Kidney tubule cell (primary cell): ENCODE data around the gene PGAP2.
"Not testable (repeated sequence)": the region's sequence is repeated elsewhere in the genome, so short reads cannot be mapped to it uniquely, and the experiment has no call there.

Experiments
- DNase-seq: peaks from one replicate; pipeline ENCODE4 v3.0.0-alpha.2; 2018; ENCODE audit warnings: low spot score

The PGAP2 gene

GRCh38 chr11:3807909-3808860 lies at the start of gene PGAP2:
Gene PGAP2 (plus strand): TSS chr11:3808560. CDS start chr11:3811260, 2,700 bp downstream.
- DNase-seq: peak; percentile 78

GRCh38 chr11:3764266-3764665 lies 44.1 kb upstream of the PGAP2 start:
- DNase-seq: no peak

- not testable (repeated sequence) for DNase-seq
These were observed 41.5 kb upstream of the PGAP2 start for GRCh38 chr11:3766836-3767235.

- no peak for DNase-seq
These were observed 40.8 kb upstream of the PGAP2 start for GRCh38 chr11:3767536-3767935.

GRCh38 chr11:3773180-3773579 lies 35.2 kb upstream of the PGAP2 start:
- DNase-seq: no peak

- no peak for DNase-seq
These were observed 32.5 kb upstream of the PGAP2 start for GRCh38 chr11:3775736-3776406.

- peak; percentile 47 for DNase-seq
These were observed 26.9 kb upstream of the PGAP2 start for GRCh38 chr11:3781423-3781822.

GRCh38 chr11:3782963-3783362 lies 25.4 kb upstream of the PGAP2 start:
- DNase-seq: no peak

GRCh38 chr11:3783611-3784010 lies 24.7 kb upstream of the PGAP2 start:
- no peak for DNase-seq

GRCh38 chr11:3786781-3787428 lies 21.5 kb upstream of the PGAP2 start:
- DNase-seq: peak; percentile 24

- DNase-seq: not testable (repeated sequence)
These were observed 14.0 kb upstream of the PGAP2 start for GRCh38 chr11:3794387-3794786.

GRCh38 chr11:3795131-3796001 lies 13.0 kb upstream of the PGAP2 start:
- no peak for DNase-seq

GRCh38 chr11:3796002-3796311 lies 12.4 kb upstream of the PGAP2 start:
- no peak for DNase-seq

GRCh38 chr11:3796346-3796745 lies 12.0 kb upstream of the PGAP2 start:
- no peak for DNase-seq

GRCh38 chr11:3796801-3797328 lies 11.5 kb upstream of the PGAP2 start:
- no peak for DNase-seq

- peak; percentile 100 for DNase-seq
These were observed 10.8 kb upstream of the PGAP2 start, which contains the start of gene NUP98 for GRCh38 chr11:3797329-3798090. Gene NUP98 (minus strand): TSS chr11:3797554. CDS start chr11:3782117, 15,437 bp downstream.

GRCh38 chr11:3799143-3799542 lies 9.2 kb upstream of the PGAP2 start:
- DNase-seq: no peak

GRCh38 chr11:3799873-3800272 lies 8.5 kb upstream of the PGAP2 start:
- no peak for DNase-seq

- peak; percentile 82 for DNase-seq
These were observed 6.2 kb upstream of the PGAP2 start for GRCh38 chr11:3802011-3802790.
